GM12874 (cell line): Measurements from ENCODE around the gene PRPSAP1.

Source experiments
- TF ChIP-seq, protein P1 (sequence below): IDR thresholded peaks from 2 replicates; pipeline ENCODE4 v1.5.1; 2011; ENCODE audit warnings: low read depth, mild to moderate bottlenecking, control low read depth, low read length, moderate library complexity; ENCODE audit not compliant: insufficient read depth

PRPSAP1 gene

GRCh38 chr17:76395980-76396379 is 42.3 kb upstream of the PRPSAP1 start:
- TF ChIP-seq, protein P1, sequence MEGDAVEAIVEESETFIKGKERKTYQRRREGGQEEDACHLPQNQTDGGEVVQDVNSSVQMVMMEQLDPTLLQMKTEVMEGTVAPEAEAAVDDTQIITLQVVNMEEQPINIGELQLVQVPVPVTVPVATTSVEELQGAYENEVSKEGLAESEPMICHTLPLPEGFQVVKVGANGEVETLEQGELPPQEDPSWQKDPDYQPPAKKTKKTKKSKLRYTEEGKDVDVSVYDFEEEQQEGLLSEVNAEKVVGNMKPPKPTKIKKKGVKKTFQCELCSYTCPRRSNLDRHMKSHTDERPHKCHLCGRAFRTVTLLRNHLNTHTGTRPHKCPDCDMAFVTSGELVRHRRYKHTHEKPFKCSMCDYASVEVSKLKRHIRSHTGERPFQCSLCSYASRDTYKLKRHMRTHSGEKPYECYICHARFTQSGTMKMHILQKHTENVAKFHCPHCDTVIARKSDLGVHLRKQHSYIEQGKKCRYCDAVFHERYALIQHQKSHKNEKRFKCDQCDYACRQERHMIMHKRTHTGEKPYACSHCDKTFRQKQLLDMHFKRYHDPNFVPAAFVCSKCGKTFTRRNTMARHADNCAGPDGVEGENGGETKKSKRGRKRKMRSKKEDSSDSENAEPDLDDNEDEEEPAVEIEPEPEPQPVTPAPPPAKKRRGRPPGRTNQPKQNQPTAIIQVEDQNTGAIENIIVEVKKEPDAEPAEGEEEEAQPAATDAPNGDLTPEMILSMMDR = no peak

DNA sequence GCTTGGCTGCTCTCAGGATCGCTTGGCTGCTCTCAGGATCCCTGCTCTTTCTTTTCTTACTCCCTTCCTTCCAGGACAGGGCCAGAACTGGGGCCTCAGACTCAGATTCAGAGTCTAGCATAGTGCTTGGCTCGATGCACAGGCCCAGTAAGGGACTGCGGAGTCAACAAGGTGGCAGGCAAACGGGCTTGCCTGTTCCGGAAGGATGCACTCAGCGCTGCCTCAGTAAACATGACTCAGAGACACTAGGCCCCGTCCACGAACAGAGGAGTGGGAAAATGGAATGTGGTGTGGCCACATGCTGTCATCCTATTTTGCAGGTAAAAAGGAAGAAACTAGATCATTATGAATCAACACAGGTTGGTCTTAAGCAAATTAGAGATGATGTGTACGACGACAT is 40.5 kb upstream of the PRPSAP1 start:
- TF ChIP-seq, protein P1 = no peak

- TF ChIP-seq, protein P1 = no peak
Observed at GRCh38 chr17:76391200-76391715, 37.5 kb upstream of the PRPSAP1 start.

DNA sequence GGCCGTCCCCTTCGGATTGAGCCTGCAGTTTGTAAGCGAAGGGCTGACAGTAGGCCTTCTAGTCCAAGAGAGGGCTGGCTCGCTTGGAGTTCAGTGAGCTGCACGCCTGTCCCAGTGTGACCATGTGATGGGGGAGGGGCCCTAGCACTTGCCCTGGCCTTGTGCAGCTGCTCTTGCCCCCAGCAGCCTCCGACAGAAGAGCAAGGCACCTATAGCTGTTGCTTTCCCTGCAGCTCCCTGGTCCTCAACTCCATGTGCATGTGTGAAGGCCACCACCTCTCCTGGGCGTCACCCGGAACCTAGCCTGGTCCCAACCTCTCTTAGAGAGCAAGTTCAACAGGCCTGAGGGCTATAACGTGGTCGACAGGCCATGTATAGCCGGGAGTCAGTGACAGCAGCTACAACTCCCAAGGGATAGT is 36.3 kb upstream of the PRPSAP1 start:
- TF ChIP-seq, protein P1 = no peak

- TF ChIP-seq, protein P1 = no peak
Observed at GRCh38 chr17:76388966-76389888, 35.5 kb upstream of the PRPSAP1 start.

GRCh38 chr17:76386966-76387765 is 33.5 kb upstream of the PRPSAP1 start:
- TF ChIP-seq, protein P1 = no peak
